ENCODE measurements around the gene SKAP1. TPM values are rescaled to one million over a fixed set of nuclear protein-coding genes. Genes with fewer than 3 reads are reported as not detected.
"Not testable (repeated sequence)": the region's sequence is repeated elsewhere in the genome, so short reads cannot be mapped to it uniquely, and the experiment has no call there.

The SKAP1 gene
- total RNA-seq, 1 donor from 2014 or later: not detected

- FAIRE-seq: no peak
- no peak for TF ChIP-seq EZH2 (IDR thresholded peaks at IDR 0.05; ENCODE audit: insufficient read depth, low read length)
- TF ChIP-seq CTCF (IDR thresholded peaks at IDR 0.05; ENCODE audit: insufficient read depth, low read depth, low read length): no peak
- Mint-ChIP-seq H3K9me3 (ENCODE audit: unreplicated experiment) (no peaks in the 10 kb centered on the region), H3K36me3 (ENCODE audit: low read depth, unreplicated experiment) (no peaks in the 10 kb centered on the region), H3K4me3 (ENCODE audit: unreplicated experiment) (no peak overlapping the region), H3K27ac (ENCODE audit: unreplicated experiment) (no peak overlapping the region), H3K27me3 (ENCODE audit: low read depth, unreplicated experiment) (peaks cover 28% of the 10 kb centered on the region), H3K4me1 (ENCODE audit: low read depth, unreplicated experiment) (no peaks in the 10 kb centered on the region)
- H3K9ac ChIP-seq (ENCODE audit: low read length): no peak overlapping the region
- no peak overlapping the region for H2AFZ ChIP-seq (ENCODE audit: low read depth, low read length)
- no peaks in the 10 kb centered on the region for H3K79me2 ChIP-seq (ENCODE audit: insufficient read depth, low read length)
- H3K36me3 ChIP-seq (ENCODE audit: insufficient read depth, low read length): no peaks in the 10 kb centered on the region
- no peak overlapping the region for H3K4me3 ChIP-seq (ENCODE audit: insufficient read depth, low read depth, low read length)
- DNase-seq (ENCODE audit: low read depth): no peak
- no peak overlapping the region for H3K27ac ChIP-seq (ENCODE audit: low read depth, low read length)
- H4K20me1 ChIP-seq (ENCODE audit: insufficient read depth, low read length): no peaks in the 10 kb centered on the region
- H3K27me3 ChIP-seq (ENCODE audit: insufficient read depth, low read length): peaks cover 40% of the 10 kb centered on the region
- H3K4me1 ChIP-seq (ENCODE audit: insufficient read depth, low read length): no peaks in the 10 kb centered on the region
- H3K9me3 ChIP-seq (ENCODE audit: insufficient read depth, low read depth, low read length): no peaks in the 10 kb centered on the region
- no peak overlapping the region for H3K4me2 ChIP-seq (ENCODE audit: low read length)
Observed at GRCh38 chr17:48344251-48344650, 85.8 kb downstream of the SKAP1 start.

DNA sequence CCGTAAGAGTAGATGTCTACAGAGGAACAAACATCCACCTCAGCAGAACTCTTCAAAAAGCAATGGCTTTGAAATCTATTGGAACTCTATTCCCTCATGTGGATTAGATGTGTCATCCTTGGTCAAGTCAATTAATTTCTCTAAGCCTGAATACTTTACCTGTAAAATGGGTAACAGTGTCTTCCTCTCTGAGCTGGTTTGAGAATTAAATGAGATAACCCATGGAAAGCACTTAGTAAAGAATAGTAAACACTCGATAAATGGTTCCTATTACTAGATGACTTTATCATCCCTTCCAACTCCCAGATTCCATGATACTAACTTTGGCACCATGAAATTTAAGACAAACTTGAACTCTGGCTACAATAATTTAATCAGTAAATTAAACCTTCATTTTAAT lies 89.1 kb downstream of the SKAP1 start:
- no peaks in the 10 kb centered on the region for H3K4me1 Mint-ChIP-seq (ENCODE audit: low read depth, unreplicated experiment)
- H3K9me3 Mint-ChIP-seq (ENCODE audit: unreplicated experiment): no peaks in the 10 kb centered on the region
- DNase-seq (ENCODE audit: low read depth) (no peak), FAIRE-seq (no peak)
- Histone ChIP-seq H2AFZ (ENCODE audit: low read depth, low read length) (no peak overlapping the region), H3K9me3 (ENCODE audit: insufficient read depth, low read depth, low read length) (no peaks in the 10 kb centered on the region), H3K4me3 (ENCODE audit: insufficient read depth, low read depth, low read length) (no peak overlapping the region), H3K36me3 (ENCODE audit: insufficient read depth, low read length) (no peaks in the 10 kb centered on the region), H4K20me1 (ENCODE audit: insufficient read depth, low read length) (no peaks in the 10 kb centered on the region), H3K4me1 (ENCODE audit: insufficient read depth, low read length) (no peaks in the 10 kb centered on the region), H3K27me3 (ENCODE audit: insufficient read depth, low read length) (peaks cover 45% of the 10 kb centered on the region), H3K9ac (ENCODE audit: low read length) (no peak overlapping the region), H3K27ac (ENCODE audit: low read depth, low read length) (no peak overlapping the region), H3K79me2 (ENCODE audit: insufficient read depth, low read length) (no peaks in the 10 kb centered on the region), H3K4me2 (ENCODE audit: low read length) (no peak overlapping the region)
- no peaks in the 10 kb centered on the region for H3K36me3 Mint-ChIP-seq (ENCODE audit: low read depth, unreplicated experiment)
- no peak for TF ChIP-seq EZH2 (IDR thresholded peaks at IDR 0.05; ENCODE audit: insufficient read depth, low read length)
- TF ChIP-seq CTCF (IDR thresholded peaks at IDR 0.05; ENCODE audit: insufficient read depth, low read depth, low read length): no peak
- H3K27ac Mint-ChIP-seq (ENCODE audit: unreplicated experiment): no peak overlapping the region
- peaks cover 41% of the 10 kb centered on the region for H3K27me3 Mint-ChIP-seq (ENCODE audit: low read depth, unreplicated experiment)
- no peak overlapping the region for H3K4me3 Mint-ChIP-seq (ENCODE audit: unreplicated experiment)

- H3K27me3 Mint-ChIP-seq (ENCODE audit: low read depth, unreplicated experiment): peaks cover 40% of the 10 kb centered on the region
Observed at GRCh38 chr17:48338720-48339119, 91.3 kb downstream of the SKAP1 start.

DNA sequence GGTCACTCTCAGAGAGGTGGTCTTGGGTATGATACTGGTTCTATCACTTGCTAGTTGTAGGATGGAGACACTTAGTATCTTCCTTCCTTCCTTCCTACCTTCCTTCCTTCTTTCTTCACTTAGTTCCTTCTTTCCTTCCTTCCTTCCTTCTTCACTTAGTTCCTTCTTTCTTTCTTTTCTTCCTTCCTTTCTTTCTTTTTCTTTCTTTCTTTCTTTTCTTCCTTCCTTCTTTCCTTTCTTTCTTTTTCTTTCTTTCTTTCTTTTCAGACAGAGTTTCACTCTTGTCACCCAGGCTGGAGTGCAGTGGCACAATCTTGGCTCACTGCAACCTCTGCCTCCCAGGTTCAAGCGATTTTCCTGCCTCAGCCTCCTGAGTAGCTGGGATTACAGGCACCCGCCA lies 92.1 kb downstream of the SKAP1 start:
- FAIRE-seq; H3K9me3 ChIP-seq (ENCODE audit: insufficient read depth, low read depth, low read length); DNase-seq (ENCODE audit: low read depth); H3K4me3 Mint-ChIP-seq (ENCODE audit: unreplicated experiment); H3K79me2 ChIP-seq (ENCODE audit: insufficient read depth, low read length); H4K20me1 ChIP-seq (ENCODE audit: insufficient read depth, low read length); H3K36me3 Mint-ChIP-seq (ENCODE audit: low read depth, unreplicated experiment); H3K9ac ChIP-seq (ENCODE audit: low read length); H3K27ac Mint-ChIP-seq (ENCODE audit: unreplicated experiment); H3K36me3 ChIP-seq (ENCODE audit: insufficient read depth, low read length); H3K4me1 ChIP-seq (ENCODE audit: insufficient read depth, low read length); H3K4me1 Mint-ChIP-seq (ENCODE audit: low read depth, unreplicated experiment); H3K27ac ChIP-seq (ENCODE audit: low read depth, low read length); H3K9me3 Mint-ChIP-seq (ENCODE audit: unreplicated experiment); H2AFZ ChIP-seq (ENCODE audit: low read depth, low read length); H3K4me3 ChIP-seq (ENCODE audit: insufficient read depth, low read depth, low read length); H3K4me2 ChIP-seq (ENCODE audit: low read length): not testable (repeated sequence)
- H3K27me3 ChIP-seq (ENCODE audit: insufficient read depth, low read length): peaks cover 60% of the 10 kb centered on the region
- peaks cover 41% of the 10 kb centered on the region for H3K27me3 Mint-ChIP-seq (ENCODE audit: low read depth, unreplicated experiment)

More at GRCh38 chr17:48338720-48339119, 91.3 kb downstream of the SKAP1 start:
- Histone ChIP-seq H3K79me2 (ENCODE audit: insufficient read depth, low read length) (no peaks in the 10 kb centered on the region), H3K27ac (ENCODE audit: low read depth, low read length) (no peak overlapping the region), H3K9ac (ENCODE audit: low read length) (no peak overlapping the region), H3K4me1 (ENCODE audit: insufficient read depth, low read length) (no peaks in the 10 kb centered on the region), H3K36me3 (ENCODE audit: insufficient read depth, low read length) (no peaks in the 10 kb centered on the region), H2AFZ (ENCODE audit: low read depth, low read length) (no peak overlapping the region), H3K9me3 (ENCODE audit: insufficient read depth, low read depth, low read length) (no peaks in the 10 kb centered on the region), H4K20me1 (ENCODE audit: insufficient read depth, low read length) (no peaks in the 10 kb centered on the region), H3K27me3 (ENCODE audit: insufficient read depth, low read length) (peaks cover 53% of the 10 kb centered on the region), H3K4me3 (ENCODE audit: insufficient read depth, low read depth, low read length) (no peak overlapping the region), H3K4me2 (ENCODE audit: low read length) (no peak overlapping the region)
- Mint-ChIP-seq H3K9me3 (ENCODE audit: unreplicated experiment) (no peaks in the 10 kb centered on the region), H3K36me3 (ENCODE audit: low read depth, unreplicated experiment) (no peaks in the 10 kb centered on the region), H3K27ac (ENCODE audit: unreplicated experiment) (no peak overlapping the region), H3K4me3 (ENCODE audit: unreplicated experiment) (no peak overlapping the region), H3K4me1 (ENCODE audit: low read depth, unreplicated experiment) (no peaks in the 10 kb centered on the region)
- DNase-seq (ENCODE audit: low read depth) (no peak), FAIRE-seq (no peak)
- TF ChIP-seq CTCF (IDR thresholded peaks at IDR 0.05; ENCODE audit: insufficient read depth, low read depth, low read length): no peak
- no peak for TF ChIP-seq EZH2 (IDR thresholded peaks at IDR 0.05; ENCODE audit: insufficient read depth, low read length)
